ENCODE results near the gene ARID4A.
"Not testable (repeated sequence)": the region's sequence is repeated elsewhere in the genome, so short reads cannot be mapped to it uniquely, and the experiment has no call there.

Gene ARID4A

DNA sequence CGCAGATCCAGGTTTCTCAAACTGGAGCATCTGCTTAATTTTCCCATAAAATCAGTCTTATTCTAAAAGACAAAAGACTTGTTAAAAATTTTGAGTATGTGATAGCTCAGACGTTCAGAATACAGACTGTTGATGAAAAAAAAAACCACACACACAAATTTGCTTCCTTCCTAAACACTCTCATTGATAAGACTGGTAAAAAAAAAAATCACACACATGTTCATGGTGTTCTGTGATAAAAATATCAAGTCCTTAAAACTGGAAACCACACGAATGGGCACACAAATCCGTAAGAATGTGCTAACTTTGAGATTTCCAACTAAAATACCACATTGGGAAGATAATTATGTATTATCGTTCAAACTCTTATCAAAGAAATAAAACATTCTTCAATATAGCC is 6.7 kb upstream of the ARID4A start:
- no peak for DNase-seq (ENCODE audit: low spot score)

DNA sequence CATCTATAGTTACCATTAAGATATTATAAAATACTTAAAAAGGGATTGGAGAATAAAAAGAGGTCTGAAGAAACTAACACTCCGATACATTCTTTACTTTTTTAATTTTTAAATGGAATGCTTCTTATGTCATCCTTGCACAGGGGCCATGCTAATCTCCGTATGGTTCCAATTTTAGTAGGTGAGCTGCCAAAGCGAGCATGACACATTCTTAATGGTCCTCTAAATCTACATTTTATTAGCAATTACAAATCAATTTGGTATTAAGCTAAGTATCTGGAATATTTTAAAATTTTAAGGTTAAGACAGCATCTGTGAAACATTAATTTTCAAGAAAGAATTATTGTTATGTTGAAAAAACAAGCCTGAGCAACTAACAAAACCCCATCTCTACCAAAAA is 6.2 kb upstream of the ARID4A start:
- DNase-seq (ENCODE audit: low spot score) = peak; percentile 9

DNA sequence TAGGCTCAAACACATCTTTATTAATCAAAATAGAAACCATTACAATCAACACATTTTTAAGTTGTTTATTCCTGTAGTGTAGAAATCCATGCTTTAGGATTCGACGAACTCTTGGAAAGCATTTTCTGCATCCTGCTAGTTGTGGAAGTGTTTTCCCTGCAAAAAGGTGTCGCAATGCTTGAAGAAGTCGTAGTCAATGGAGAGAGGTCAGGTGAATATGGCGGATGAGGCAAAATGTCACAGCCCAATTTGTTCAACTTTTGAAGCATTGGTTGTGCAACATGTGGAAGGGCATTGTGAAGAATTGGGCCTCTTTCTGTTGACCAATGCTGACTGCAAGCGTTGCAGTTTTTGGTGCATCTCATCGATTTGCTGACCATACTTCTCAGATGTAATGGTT is 4.2 kb upstream of the ARID4A start:
- DNase-seq (ENCODE audit: low spot score) = no peak

DNA sequence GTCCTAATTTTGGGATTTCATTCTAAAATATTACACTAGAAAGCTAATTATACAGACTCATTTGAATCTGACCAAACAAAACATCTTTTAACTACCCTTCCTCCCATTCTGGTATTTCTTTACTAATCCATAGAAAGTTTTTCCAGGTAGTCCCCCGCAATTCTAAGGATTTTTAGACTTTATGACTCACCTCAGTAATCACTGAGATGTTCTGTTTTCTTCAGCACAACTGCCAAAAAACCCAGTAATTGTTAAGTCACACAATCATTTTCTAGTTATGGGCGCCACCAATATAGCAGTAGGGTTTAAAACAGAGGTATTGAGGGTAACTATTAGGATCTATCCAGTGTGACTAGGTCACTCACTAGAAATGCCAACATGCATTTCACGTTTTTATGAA is 1.6 kb upstream of the ARID4A start:
- DNase-seq (ENCODE audit: low spot score) = no peak

DNA sequence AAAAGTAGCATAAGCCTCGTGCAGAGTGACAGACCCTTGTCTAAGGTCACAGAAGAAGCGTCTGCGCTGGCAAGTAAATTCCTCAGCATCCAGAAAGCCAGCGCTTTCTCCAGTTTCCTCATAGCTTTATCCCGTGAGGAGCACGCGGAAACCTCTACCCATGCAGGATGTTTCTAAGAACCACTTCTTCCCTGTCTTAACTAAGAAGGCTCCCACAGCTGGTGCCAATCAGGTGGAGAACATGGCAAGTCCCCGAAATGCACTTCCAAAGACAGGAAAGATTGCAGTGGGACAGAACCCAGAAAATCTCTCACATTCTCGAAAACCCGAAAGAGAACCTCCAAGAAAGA is 968 bp upstream of the ARID4A start:
- peak; percentile 14 for DNase-seq (ENCODE audit: low spot score)

DNA sequence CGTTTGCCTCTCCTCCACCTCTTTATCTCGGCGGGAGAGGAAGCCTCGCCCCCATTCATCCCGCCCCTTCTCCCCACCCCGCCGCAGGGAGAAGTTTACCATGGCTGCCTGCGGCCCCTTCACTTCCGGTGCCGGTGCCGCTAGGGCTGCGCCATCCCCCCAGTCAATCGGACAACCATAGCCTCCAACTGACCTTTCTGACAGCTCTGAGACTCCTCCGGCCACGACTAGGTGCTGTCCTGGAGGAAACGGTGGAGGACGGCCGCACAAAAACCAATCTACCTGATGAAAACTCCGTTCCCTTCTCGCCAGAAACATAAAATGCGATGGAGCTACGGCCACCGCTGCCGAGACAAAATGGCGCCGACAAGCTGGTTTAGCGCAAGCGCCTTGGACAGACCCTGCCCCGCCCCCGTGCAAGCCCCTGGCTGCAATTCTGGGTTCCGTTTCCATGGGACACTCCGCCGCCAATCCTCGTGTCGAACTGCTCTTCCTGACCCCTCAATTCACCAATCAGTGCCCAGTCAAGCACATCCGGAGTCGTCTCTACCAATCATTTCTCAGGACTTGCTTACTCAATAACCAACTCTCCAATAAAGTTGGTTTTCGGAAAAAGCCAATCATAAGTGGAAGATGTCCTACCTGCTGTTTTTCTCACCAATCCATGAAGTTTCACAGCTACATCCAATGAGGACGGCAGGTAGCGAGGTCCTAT is 436 bp upstream of the ARID4A start:
- peak; percentile 98 for DNase-seq (ENCODE audit: low spot score)

DNA sequence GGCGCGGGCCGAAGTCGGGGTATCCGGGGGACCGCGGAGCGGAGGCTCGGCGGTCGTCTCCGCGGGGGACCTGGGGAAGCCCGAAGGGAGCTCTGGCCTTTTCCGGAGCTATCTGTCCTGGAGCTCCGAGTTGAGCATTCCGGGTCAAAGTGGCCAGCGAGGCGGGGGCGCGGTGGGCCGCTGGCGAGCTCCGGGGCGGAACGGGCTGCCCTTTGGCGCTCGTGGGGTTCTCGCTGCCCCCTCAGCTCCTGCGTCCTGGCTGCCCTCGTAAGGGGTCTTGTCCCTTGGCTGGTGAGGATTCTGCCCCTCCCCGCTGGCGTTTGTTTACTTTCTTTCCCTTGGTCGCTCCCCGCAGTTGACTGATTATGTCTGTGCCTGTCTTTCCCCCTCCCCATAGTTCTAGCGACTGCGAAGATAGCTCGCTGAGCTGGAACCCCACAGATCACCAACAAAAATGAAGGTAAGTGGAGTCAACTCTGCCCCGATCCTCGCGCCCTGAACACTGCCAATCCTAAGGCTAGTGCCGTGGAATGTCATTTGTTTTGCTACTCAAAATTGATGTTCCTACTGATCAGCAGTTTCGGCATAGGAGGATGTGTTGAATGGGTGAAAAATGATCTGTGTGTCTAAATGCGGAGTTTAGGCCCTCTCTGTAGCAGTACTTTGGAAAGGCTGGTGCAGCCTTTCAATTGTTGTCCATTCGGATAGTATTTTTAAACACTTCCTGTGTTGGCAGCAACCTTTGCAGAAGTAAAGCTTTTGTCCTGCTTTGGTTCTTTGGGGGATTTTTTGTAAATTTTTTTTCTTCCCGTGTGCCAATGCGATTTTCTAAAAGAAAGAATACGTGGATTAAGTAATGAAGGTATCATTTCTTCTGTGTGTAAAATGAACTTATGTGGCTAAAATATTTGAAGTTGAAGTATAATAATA is 1.3 kb downstream of the ARID4A start:
- DNase-seq (ENCODE audit: low spot score) = peak; percentile 18

DNA sequence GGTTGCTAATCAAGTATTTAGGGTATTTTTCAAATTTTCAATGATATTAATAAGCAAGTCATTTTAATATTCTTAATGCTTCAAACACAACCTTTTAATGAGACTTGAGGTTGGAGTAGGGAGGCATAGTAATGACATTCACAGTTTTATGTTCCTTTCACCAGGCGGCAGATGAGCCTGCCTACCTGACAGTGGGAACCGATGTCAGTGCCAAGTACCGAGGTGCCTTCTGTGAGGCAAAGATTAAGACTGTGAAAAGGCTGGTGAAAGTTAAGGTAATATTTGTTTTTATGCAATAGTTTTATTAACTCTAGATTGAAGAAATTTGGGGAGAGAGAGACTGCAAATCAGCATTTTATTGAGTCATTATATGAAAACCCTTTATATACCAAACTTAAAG is 3.1 kb downstream of the ARID4A start:
- no peak for DNase-seq (ENCODE audit: low spot score)

DNA sequence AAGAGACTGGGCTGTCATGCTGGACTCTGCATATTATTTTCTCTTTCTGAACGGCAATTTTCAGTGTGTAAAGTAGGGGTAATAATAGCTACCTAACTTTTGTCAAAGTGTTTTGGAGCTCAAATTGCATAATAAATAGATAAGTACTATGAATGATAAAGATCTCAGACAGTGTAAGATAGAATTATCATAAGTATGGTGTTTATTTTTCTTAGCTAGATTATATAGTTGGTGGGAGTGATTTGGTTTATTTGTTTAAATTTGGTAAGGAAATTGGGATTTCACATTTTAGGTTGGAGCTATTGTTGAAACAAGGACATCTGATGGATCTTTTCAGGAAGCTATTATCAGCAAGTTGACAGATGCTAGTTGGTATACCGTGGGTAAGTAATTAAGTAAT is 7.4 kb downstream of the ARID4A start:
- DNase-seq (ENCODE audit: low spot score) = no peak

DNA sequence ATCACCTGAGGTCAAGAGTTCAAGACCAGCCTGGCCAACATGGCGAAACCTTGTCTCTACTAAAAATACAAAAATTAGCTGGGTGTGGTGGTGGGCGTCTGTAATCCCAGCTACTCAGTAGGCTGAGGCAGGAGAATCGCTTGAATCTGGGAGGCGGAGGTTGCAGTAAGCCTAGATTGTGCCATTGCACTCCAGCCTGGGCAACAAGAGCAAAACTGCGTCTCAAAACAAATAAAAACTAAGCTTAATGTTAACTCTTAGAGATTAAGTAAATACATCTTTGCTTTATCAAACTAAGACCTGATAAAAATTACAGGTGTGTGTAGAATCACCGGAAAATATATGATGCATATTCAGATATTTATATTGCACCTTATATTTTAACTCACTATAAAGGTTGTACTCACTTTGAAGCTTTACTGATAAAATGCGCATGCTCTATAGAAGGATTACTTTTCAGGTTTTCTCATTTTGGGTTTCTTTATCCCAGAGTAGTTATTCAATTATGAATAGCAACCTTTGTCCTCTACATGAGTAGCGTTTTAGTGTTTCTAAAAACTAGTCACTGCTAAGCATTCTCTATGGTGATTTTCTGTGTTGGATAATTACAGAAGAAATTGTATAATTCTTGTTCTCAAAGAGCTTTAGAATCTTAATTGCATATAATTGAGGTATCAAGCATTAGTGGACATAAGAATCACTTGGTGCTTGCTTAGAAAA is 9.4 kb downstream of the ARID4A start:
- no peak for DNase-seq (ENCODE audit: low spot score)

DNA sequence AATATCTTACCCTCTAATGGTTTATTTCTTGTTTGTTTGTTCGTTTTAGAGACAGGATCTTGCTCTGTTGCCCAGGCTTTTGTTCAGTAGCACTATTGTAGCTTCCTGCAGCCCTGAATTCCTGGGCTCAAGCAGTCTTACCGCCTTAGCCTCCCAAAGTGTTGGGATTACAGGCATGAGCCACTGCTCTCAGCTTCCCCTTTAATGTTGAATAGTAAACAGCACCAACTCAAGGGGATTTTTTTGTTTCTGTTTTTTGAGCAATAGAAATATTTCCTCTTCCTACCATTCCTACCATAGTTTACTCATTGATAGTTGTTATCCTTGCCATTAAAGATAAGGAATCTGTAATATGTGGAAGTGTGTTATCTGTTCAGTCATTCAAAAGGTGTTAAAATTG is 10.7 kb downstream of the ARID4A start:
- no peak for DNase-seq (ENCODE audit: low spot score)

DNA sequence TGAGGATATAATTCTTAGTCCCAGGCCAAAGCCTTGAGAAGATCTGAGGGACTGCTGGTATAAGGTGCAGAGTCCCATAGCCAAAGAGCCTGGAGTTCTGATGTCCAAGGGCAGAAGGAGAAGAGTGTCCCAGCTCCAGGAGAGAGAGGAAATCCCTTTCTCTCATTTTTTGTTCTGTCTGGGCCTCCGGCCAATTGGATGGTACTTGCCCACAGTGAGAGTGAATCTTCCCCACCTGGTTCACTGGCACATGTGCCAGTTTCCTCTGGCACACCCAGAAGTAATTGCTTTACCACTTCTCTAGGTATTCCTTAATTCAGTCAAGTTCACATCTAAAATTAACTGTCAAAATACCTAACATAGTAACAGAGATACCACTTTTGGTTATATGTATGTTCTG is 15.3 kb downstream of the ARID4A start:
- DNase-seq (ENCODE audit: low spot score) = no peak

DNA sequence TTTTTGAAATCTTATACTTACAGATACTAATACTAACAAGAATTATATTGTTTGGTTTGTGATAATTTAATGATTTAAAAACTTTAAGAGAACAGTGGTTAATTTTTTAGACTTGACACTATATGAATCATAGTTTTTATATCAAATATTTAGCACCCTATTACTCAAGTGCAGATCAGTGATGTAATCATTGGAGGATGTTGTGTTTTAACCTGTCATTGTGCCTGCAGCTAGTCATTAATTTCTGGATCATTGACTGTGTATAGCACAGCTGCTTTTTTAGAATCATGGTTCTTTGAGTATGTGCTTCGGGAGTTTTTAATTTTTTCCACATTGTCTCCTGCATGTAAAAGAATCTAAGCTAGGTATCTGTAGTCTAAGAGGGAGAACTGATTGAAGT is 17.3 kb downstream of the ARID4A start:
- peak; percentile 9 for DNase-seq (ENCODE audit: low spot score)

DNA sequence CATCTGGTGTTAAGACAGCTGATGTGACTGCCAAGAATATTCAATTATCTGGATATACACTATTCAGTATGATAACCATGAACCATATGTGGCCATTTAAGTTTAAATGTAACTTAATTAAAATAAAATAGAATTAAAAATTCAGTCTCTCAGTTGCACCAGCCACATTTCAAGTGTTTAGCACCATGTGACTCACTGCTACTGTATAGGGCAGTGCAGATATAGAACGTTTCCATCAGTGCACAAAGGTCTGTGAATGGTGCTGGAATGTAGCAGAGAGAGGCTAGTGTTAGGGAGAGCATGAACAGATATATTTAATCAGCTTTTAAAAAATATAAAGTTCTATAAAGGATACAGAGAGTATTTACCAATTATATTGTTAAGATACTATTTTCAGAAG is 28.7 kb downstream of the ARID4A start:
- no peak for DNase-seq (ENCODE audit: low spot score)

DNA sequence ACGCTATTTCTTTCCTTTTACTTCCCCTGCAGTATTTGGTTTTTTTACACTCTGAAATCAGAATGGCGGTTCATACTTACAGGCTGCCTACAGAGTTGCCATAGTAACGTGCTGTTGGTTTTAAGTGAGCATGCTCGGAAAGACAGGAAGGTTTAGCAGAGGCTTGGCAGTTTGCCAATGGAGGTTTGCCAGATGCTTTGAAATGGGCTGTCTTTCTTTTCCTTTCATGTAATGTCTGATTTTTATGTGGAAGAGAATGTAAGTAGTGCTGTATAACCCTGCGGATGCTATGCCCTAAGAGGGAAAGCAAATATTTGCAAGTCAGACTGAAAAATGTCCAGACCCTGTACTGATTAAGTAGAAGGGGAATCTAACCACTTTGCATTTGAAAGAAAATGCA is 32.8 kb downstream of the ARID4A start:
- DNase-seq (ENCODE audit: low spot score) = peak; percentile 73

DNA sequence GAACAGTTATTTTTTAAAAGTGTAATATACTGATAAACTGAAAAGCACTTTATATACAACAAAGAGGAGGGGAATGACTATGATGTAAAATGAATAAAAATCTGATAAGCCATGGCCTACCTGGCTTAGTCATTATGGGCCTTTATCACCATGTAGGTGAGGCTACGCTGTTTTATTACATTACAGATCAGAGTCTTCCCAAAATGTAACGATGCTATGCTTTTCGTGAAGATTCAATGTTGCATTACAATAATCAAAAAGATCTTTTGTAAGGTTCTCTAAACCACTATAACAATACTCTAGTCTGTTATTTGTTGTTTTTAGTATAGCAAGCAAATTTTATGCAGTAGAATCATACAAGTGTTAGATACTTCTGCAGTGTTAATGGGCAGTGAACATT is 34.2 kb downstream of the ARID4A start:
- DNase-seq (ENCODE audit: low spot score) = no peak

DNA sequence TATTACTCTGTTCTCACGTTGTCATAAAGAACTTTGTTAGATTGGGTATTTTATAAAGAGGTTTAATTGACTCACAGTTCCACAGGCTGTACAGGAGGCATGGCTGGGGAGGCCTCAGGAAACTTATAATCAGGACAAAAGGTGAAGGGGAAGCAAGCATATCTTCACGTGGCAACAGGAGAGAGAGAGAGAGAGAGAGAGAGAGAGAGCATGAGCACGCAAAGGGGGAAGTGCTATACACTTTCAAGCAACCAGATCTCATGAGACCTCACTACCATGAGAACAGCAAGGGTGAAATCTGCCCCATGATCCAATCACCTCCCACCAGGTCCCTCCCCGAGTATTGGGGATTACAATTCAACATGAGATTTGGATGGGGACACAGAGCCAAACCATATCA is 41.3 kb downstream of the ARID4A start:
- DNase-seq (ENCODE audit: low spot score) = not testable (repeated sequence)

DNA sequence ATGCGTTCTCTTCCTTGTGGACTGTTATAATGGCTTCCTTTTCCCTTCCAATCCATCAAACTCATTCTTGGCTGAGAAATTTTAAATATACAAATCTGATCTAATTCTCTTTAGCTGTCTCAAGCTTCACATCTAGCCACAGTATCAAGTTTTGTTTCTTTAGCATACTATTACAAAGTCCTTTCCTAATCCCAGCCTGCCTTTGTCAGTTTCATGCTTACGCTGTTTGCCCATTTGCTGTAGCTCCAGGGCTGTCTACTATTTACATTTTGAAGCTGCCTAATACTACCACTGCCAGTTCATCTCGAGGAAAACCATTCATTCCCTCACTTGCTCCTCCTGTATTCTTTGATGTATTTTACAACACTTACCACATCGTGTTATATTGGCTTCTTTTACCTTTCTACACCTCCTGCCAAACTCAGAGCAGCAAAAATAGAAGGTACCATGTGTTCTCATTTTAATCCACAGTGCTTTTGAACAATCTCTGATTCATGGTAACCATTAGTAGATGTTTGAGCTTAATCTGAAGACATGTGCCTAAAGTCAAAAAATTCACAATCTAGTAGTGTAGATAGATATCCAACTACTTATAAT is 42.9 kb downstream of the ARID4A start:
- no peak for DNase-seq (ENCODE audit: low spot score)

DNA sequence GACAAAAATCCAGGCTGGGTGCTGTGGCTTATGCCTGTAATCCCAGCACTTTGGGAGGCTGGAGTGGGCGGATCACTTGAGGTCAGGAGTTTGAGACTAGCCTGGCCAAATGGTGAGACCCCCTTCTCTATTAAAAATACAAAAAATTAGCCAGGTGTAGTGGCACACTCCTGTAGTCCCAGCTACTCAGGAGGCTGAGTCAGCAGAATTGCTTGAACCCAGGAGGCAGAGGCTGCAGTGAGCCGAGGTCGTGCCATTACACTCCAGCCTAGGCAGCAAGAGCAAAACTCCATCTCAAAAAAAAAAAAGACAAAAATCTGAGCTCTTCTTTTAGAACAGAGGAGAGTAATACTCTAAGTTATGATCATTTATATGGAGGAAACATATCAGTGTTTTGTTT is 45.2 kb downstream of the ARID4A start:
- DNase-seq (ENCODE audit: low spot score) = not testable (repeated sequence)

DNA sequence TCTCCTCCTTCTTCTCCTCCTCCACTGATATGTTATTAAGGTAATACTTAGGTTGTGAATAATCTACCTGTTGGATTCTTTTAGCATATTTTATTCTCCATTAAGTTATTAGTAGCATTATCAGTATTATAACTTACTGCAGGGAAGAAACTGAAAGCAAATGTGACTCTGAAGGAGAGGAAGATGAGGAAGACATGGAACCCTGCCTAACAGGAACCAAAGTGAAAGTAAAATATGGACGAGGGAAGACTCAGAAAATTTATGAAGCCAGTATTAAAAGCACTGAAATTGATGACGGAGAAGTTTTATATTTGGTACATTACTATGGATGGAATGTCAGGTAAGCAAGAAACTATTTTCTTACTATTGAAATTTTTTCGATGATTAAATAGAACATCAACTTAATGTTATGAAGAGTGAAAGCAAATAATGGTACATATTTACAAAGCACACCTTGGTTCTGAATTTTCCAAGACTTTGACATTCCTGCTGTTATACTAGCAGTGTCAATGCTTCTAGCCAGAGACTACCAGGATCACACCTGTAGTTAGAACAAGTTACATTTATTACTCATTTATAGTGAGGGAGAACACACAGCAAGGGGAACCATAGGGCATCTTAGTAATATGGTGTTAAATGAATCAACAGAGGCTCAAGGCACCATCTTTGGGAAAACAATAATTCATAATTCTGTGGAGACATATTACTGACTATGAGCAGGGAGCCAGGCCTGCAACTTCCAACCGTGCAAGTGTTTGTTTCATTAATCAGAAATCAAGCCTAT is 55.4 kb downstream of the ARID4A start:
- no peak for DNase-seq (ENCODE audit: low spot score)

DNA sequence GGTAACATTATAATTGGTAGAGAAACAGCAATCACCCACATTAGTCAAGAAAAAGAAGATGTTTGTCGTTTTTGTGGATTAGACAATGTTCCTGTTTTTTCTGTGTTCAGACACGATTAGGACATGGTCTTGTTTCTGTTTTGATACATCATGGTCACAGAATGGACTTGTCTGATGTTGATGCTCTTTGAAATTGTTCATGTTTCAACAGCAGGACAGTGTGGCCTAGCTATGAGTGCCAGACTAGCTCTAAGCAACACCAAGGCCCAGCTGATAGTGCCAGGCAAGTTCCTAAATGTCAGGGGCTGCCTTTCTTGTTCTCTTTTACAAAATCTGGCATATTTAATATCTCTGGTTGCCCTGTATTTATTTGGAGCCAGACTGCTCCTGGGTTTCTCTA is 56.5 kb downstream of the ARID4A start:
- DNase-seq (ENCODE audit: low spot score) = no peak

DNA sequence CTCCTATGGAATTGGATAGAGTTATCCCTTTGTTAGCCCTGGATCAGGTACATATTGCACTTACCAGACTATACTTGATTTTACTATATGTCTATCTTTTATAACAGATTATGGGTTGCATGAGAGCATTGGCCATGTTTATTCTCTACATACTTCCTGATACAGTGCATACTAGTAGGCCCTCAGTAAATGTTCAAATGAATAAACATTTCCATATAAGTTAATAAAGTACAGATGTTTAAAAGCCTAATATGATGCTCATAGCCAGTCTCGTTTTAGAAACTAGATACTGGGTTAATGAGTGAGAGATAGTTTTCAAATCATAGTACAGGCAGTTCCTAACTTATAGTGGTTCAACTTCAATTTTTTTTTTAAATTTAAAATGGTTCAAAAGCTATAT is 57.9 kb downstream of the ARID4A start:
- DNase-seq (ENCODE audit: low spot score) = no peak
